Measurements from ENCODE around the gene HECA.
"Not testable (repeated sequence)": the region's sequence is repeated elsewhere in the genome, so short reads cannot be mapped to it uniquely, and the experiment has no call there.

DNA sequence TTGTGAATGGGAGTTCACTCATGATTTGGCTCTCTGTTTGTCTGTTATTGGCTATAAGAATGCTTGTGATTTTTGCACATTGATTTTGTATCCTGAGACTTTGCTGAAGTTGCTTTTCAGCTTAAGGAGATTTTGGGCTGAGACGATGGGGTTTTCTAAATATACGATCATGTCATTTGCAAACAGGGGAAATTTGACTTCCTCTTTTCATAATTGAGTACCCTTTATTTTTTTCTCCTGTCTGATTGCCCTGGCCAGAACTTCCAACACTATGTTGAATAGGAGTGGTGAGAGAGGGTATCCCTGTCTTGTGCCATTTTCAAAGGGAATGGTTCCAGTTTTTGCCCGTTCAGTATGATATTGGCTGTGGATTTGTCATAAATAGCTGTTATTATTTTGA, 12.1 kb upstream of the HECA start:
- not testable (repeated sequence) for TF ChIP-seq EZH2 (IDR thresholded peaks at IDR 0.05; ENCODE audit: low read depth, unreplicated experiment); POLR2AphosphoS5 (IDR thresholded peaks at IDR 0.05; ENCODE audit: low read depth); NANOG (IDR thresholded peaks at IDR 0.05; ENCODE audit: borderline replicate concordance); CREB1 (CRISPR knock-in tag; IDR thresholded peaks at IDR 0.05; ENCODE audit: low read depth); EZH2phosphoT487 (IDR thresholded peaks at IDR 0.05; ENCODE audit: unreplicated experiment)
- TF ChIP-seq, protein P1, sequence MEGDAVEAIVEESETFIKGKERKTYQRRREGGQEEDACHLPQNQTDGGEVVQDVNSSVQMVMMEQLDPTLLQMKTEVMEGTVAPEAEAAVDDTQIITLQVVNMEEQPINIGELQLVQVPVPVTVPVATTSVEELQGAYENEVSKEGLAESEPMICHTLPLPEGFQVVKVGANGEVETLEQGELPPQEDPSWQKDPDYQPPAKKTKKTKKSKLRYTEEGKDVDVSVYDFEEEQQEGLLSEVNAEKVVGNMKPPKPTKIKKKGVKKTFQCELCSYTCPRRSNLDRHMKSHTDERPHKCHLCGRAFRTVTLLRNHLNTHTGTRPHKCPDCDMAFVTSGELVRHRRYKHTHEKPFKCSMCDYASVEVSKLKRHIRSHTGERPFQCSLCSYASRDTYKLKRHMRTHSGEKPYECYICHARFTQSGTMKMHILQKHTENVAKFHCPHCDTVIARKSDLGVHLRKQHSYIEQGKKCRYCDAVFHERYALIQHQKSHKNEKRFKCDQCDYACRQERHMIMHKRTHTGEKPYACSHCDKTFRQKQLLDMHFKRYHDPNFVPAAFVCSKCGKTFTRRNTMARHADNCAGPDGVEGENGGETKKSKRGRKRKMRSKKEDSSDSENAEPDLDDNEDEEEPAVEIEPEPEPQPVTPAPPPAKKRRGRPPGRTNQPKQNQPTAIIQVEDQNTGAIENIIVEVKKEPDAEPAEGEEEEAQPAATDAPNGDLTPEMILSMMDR (conservative IDR thresholded peaks at IDR 0.05; ENCODE audit: low read depth in 2 of 2) = not testable (repeated sequence)
- TF ChIP-seq, protein P2, sequence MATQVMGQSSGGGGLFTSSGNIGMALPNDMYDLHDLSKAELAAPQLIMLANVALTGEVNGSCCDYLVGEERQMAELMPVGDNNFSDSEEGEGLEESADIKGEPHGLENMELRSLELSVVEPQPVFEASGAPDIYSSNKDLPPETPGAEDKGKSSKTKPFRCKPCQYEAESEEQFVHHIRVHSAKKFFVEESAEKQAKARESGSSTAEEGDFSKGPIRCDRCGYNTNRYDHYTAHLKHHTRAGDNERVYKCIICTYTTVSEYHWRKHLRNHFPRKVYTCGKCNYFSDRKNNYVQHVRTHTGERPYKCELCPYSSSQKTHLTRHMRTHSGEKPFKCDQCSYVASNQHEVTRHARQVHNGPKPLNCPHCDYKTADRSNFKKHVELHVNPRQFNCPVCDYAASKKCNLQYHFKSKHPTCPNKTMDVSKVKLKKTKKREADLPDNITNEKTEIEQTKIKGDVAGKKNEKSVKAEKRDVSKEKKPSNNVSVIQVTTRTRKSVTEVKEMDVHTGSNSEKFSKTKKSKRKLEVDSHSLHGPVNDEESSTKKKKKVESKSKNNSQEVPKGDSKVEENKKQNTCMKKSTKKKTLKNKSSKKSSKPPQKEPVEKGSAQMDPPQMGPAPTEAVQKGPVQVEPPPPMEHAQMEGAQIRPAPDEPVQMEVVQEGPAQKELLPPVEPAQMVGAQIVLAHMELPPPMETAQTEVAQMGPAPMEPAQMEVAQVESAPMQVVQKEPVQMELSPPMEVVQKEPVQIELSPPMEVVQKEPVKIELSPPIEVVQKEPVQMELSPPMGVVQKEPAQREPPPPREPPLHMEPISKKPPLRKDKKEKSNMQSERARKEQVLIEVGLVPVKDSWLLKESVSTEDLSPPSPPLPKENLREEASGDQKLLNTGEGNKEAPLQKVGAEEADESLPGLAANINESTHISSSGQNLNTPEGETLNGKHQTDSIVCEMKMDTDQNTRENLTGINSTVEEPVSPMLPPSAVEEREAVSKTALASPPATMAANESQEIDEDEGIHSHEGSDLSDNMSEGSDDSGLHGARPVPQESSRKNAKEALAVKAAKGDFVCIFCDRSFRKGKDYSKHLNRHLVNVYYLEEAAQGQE (IDR thresholded peaks at IDR 0.05; ENCODE audit: unreplicated experiment) = not testable (repeated sequence)
- TF ChIP-seq, protein P3, sequence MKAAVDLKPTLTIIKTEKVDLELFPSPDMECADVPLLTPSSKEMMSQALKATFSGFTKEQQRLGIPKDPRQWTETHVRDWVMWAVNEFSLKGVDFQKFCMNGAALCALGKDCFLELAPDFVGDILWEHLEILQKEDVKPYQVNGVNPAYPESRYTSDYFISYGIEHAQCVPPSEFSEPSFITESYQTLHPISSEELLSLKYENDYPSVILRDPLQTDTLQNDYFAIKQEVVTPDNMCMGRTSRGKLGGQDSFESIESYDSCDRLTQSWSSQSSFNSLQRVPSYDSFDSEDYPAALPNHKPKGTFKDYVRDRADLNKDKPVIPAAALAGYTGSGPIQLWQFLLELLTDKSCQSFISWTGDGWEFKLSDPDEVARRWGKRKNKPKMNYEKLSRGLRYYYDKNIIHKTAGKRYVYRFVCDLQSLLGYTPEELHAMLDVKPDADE (IDR thresholded peaks at IDR 0.05) = not testable (repeated sequence)

All from GM23338 (cell line).